ENCODE results near the gene DNAJB12.
A peak's percentile ranks its signal among the peaks of the same experiment; 100 is the strongest.
"Not testable (repeated sequence)": the region's sequence is repeated elsewhere in the genome, so short reads cannot be mapped to it uniquely, and the experiment has no call there.

Gene DNAJB12

DNA sequence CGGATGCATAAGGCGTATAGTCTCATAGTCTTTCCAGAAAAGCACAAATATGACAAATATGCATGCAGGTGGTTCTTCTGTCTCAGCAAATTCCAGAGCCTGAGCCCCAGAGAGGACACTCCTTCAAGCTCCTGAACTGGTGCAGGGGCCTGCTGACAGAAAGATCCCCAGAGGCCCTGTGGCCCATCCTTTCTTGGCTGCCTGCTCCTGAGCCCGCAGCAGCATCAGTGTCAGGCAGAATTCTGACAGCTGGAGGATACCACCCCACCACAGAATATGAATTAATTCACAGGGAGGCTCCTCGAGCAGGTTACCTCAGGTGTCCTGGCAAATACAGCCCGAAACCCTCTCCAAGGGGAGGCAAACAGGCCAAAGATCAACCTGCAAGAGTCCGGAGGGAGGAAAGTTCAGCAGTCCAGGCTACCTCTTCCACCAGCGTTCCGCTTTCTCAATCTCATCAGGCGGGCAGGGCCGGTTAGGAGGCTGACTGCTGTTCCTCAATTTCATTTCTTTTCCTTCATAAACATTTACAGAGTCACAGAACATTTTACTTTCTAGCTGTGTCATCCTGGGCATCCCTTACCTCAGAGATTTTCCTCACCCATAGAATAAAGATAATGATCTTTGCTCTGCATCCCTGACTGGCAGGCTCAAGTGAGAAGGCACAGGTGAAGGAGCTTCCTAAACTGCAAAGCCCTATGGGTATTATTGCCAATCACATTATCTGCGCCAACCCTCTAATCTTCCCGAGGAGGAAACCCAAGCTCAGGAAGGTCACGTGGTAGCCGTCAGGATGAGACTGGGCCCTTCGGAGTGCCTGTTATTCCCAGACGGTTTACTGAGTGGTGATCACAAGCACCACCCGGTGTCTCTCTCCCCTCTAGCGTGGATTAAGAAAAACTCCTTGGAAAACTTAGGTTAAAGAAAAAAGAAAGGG, 1.4 kb downstream of the DNAJB12 start:
- DNase-seq, result peak; percentile 27

GRCh38 chr10:72351479-72351878, 3.2 kb downstream of the DNAJB12 start:
- DNase-seq, result no peak

DNA sequence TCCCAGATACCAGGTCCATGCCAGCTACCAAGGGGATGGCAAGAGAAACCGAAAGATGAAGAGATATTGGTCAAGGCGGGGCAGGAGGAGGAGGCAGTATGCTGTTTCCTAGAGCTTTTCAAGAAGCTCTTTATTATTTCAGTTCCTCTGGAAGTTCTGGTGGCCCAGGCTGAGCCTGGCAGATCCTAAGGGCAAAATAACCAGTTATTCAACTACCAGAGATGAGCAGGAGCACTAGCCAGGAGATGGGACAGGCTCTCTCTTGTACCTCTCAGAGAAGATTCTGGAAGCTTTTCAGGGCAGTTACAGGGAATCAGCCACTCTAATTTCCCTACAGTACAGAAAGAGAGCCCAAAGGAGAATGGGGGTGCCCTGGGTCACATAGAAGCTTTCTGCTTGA, 5.3 kb downstream of the DNAJB12 start:
- no peak for DNase-seq

DNA sequence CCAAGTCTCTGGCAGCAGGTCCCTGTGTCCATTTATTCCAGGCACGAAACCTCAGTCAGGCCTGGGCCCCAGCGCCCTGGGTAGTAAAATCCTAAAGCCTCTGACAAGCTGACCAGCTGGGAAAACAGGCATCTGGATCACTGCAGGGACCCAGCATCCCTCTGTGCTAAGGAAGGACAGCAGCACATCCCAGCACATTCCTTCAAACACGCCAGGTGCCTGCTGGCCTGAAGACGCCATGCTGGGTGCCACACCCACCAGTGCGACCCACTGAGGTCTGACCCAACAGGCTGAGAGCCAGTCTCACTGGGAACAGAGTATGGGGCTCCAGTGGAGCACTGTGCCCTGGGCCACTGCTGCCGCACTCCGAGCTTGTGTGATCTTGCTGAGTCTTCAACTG, 6.4 kb downstream of the DNAJB12 start:
- no peak for DNase-seq

- DNase-seq, result not testable (repeated sequence)
Measured at GRCh38 chr10:72346117-72346516, 8.6 kb downstream of the DNAJB12 start.

- no peak for DNase-seq
Measured at GRCh38 chr10:72344932-72345331, 9.8 kb downstream of the DNAJB12 start.

GRCh38 chr10:72342911-72343310, 11.8 kb downstream of the DNAJB12 start:
- DNase-seq, result peak; percentile 0

DNA sequence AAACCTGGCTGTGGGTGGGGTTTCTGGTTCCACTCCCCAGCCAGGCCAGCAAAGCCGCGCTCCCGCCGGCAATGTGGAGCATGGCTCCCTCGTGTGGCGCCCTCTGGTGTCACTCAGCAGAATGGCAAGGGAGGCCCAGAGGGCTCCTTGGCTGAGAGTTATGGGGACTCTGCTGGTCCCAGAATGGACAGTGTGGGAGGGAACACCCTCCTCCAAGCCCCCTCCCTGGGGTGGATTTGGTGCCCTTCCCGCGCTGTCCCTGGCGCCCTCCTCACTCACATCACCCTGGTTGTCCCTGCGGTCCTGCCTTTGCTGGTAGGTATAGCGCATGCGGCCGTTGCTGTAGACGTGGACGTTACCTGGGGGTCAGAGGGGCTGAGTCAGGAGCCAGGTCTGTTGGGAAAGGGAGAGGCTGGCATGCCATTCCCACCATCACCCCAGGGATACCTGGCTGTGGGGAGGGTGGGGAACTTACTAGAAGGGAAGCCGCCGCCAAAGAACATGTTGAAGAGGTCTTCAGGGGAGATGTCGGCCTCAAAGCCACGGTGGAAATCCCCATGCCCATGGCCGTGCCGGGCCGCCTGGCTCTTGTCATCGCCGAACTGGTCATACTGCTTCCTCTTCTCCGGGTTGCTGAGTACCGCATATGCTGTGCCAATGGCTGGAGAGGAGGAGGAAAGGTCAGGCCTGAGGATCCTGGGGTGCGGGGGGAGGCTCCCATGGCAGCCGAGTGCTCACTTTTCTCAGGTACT, 14.0 kb downstream of the DNAJB12 start:
- peak; percentile 53 for DNase-seq

DNA sequence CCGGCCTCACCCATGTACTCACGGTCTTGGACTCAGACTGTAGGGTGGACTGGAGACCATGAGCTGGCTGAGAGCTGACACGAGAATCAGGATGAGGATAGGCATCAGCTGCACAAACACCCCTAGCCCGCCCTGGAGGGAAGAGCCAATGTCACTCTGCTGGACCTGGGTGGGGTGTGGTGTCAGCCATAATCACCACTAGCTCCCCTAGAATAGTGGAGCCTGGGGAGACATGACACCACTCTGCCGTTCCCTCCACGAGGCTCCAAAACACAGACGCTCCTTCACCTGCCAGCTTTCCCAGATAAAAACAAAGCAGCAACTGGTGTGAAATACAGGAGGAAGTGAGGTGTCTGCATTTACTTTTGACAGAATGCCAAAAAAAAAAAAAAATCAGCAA, 16.5 kb downstream of the DNAJB12 start:
- no peak for DNase-seq

- DNase-seq, result no peak
Measured at GRCh38 chr10:72337722-72338121, 17.0 kb downstream of the DNAJB12 start.

DNA sequence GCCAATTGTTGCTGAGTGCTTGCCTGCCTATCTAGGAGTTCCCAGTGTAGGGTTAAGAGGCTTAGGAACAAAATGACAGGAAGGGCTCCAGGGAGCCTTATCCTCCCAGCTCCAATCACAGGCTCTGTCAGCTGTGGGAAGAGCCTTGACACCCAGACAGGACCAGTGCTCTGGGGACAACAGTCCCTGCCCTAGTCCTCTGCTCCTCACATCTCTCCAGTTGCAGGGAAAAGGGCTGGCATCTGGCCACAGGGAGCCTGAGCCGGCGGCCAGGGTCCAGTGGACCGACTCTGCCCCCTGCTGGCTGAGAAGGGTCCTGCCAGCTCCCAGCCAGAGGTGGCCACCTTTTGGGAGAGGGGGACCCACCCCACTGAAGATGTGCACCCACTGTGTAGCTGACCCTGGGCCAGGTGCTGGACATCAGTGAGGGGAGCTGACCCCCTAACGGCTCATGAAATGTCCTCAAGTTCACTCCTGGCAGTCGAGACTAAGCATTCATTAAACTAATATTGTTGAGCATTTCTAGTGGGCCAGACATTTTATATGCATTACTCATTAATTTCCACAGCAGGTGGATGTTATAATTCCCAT, 17.6 kb downstream of the DNAJB12 start:
- peak; percentile 55 for DNase-seq

GRCh38 chr10:72336259-72337038, 18.3 kb downstream of the DNAJB12 start:
- DNase-seq, result no peak

GRCh38 chr10:72335394-72336258, 19.1 kb downstream of the DNAJB12 start:
- DNase-seq, result no peak

DNA sequence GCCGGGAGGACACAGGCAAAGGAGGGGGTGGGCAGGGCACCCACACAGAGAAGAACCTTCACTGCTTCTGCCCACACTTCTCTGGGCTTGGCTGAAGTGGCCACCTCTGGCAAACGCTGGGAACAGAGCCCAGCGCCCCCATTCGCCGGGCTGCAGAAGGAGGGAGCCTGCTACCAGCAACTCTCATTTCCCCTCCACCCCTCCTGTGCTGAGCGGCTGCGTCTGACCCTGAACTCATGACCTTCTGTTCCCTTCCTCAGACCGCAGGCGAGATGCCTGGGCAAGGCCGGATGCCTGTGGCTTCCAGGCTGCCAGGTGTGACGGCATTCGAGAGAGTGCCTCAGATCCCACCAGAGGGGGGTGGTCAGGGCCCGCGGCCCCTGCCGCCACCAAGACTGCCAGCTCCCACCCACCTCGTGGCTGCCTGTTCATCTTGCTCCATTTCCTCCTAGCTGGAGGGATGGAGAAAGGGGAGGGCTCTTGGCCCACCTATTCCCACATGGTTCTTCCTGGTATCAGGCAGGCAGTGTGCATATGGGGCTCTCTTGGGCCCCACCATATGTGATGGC, 19.8 kb downstream of the DNAJB12 start:
- DNase-seq, result no peak

DNA sequence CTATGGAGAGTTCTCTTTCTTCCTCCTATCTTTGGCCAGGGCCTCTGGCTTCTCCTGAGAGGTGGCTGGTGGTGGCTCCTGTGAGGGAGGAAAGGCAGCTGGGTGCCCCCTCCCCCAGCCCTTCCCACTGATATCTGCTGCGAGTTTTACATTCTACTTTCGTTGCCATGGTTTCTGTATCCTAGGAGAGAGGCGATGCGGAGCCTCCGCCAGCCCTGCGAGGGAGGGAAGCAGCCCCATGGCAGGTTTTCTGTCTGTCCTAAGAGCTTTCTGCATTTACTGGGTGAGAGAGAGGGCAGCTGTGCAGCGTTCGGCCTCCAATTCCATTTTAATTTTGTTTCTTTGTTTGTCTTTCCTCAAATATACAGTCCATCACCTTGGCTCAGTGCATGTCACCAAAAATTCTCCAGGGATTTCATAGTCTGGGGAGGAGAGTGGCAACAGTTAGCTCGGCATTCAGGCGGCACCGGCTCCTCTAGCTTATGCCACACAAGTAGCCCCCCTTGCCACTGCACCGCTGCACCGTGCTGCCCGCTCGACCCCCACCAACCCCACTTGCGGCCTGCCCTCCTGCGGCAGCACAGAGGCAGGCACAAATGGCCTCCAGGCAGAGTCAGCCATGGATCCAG, 20.4 kb downstream of the DNAJB12 start:
- DNase-seq, result no peak

DNA sequence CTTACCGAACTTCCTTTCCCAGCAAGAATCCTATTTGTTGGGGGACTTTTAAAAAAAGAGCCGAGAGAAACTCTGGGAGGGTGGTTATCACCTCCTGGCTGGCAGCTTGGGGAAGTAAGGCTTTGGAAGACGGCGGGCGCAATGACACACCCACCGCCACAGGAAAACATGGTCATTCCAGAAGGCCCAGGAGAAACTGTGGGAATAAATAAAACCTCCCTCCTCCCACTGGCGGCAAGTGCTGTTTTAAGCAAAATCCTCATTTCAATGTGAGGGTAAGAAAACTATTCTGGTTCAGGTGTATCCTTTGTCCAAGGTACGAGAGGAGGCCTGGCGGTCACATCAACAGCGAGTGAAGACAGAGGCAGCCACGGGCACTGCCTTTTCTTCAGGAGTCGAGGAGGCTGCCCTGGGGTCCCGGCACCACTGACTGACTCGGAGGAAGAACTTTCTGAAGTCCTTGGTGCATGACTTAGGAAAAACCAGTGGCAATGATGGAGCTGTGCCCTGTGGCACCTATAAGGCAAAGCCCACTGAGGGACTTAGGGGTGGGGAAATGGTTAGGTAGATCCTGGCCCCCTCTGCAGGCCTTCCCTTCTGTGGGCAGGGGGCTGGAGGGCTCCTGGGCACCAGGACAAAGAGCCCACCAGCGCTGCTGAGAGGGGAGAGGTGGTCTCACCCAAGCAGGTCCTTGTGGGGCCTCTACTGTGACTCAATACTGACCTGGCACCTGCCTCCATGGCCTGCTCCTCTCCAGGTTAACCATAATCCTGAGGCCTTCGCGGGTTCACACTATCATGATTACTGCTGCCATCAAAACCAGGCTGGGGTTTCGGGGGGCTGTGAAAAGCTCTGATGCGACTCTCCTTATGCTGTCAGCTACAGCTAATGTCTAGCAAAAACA, 21.4 kb downstream of the DNAJB12 start:
- no peak for DNase-seq

GRCh38 chr10:72332423-72333111, 22.2 kb downstream of the DNAJB12 start:
- no peak for DNase-seq

GRCh38 chr10:72331575-72332422, 22.9 kb downstream of the DNAJB12 start:
- DNase-seq, result peak; percentile 75
